GM12878 (cell line): ENCODE data around the gene RPTN. TPM values are rescaled to one million over a fixed set of nuclear protein-coding genes. Genes with fewer than 3 reads are reported as not detected.

Experiments used
- ATAC-seq: fragments of 200-7000 bp; cut with Tn5 transposase; 3 replicates; pipeline ENCODE4 v1.9.1; 2020; ENCODE audit warnings: mild to moderate bottlenecking, moderate library complexity
- BruUV-seq: library from RNA; stranded (reverse); fragments of 400-500 nt; replicated peaks from 2 replicates; lab custom pipeline; 2021; lab: Mats Ljungman, UMichigan
- CTCF ChIA-PET: fragments of 300-600 bp; sonication (Branson Sonifier 250); formaldehyde crosslinking; extraction: SDS; loops from one replicate; lab custom pipeline; 2021; ENCODE audit warnings: inconsistent platforms; lab: Yijun Ruan, JAX
- POLR2A ChIA-PET: fragments of 350-600 bp; formaldehyde crosslinking; extraction: SDS; loops from one replicate; lab custom pipeline; 2021; ENCODE audit warnings: inconsistent platforms; lab: Charles Lee
- RAD21 ChIA-PET: fragments of 300-600 bp; sonication (Branson Sonifier 250); formaldehyde crosslinking; loops from one replicate; lab custom pipeline; 2023; ENCODE audit warnings: antibody characterized with exemption; ENCODE audit not compliant: unreplicated experiment; lab: Charles Lee
- SMC1A ChIA-PET: fragments of 300-600 bp; sonication (Branson Sonifier 250); formaldehyde crosslinking; loops from one replicate; lab custom pipeline; 2023; ENCODE audit not compliant: unreplicated experiment, uncharacterized antibody; lab: Charles Lee
- DNase-seq: peaks from one replicate; pipeline ENCODE4 v3.0.0-alpha.2; 2011; ENCODE audit warnings: low read depth, low spot score
- FAIRE-seq: peaks from 3 replicates; lab custom pipeline; 2011; peaks lifted over from hg19 to GRCh38; lab: Jason Lieb, UNC
- H2AFZ ChIP-seq: 2 replicates; pipeline ENCODE4 v1.6.0; 2011; ENCODE audit warnings: low read depth, low read length, control low read depth; ENCODE audit not compliant: control insufficient read depth
- H3K27ac ChIP-seq: 2 replicates; pipeline ENCODE4 v1.5.1; 2011; ENCODE audit warnings: control low read depth; ENCODE audit not compliant: control insufficient read depth, insufficient read depth
- H3K27me3 ChIP-seq, 2 experiments: replicated peaks in 1 of 2; 2 replicates each; pipeline versions ENCODE4 v1.6.0 to v1.6.1; 2011; ENCODE audit warnings: low read length in 1 of 2; ENCODE audit not compliant: control insufficient read depth in 2 of 2, insufficient read depth in 2 of 2
- H3K36me3 ChIP-seq, 2 experiments: 2 replicates each; pipeline ENCODE4 v1.5.1; 2011; ENCODE audit warnings: low read length in 1 of 2; ENCODE audit not compliant: control insufficient read depth in 2 of 2, insufficient read depth in 2 of 2
- H3K4me1 ChIP-seq: 2 replicates; pipeline ENCODE4 v1.6.1; 2011; ENCODE audit warnings: mild to moderate bottlenecking, low read length, moderate library complexity, mixed read lengths; ENCODE audit not compliant: control insufficient read depth, insufficient read depth
- H3K4me2 ChIP-seq: 2 replicates; pipeline ENCODE4 v1.6.0; 2011; ENCODE audit warnings: control low read depth; ENCODE audit not compliant: control insufficient read depth, insufficient read depth
- H3K4me3 ChIP-seq: fragments of 200-600 bp; sonication (generic); 2 replicates; pipeline ENCODE4 v1.5.1; 2016
- H3K79me2 ChIP-seq: 2 replicates; pipeline ENCODE4 v1.6.0; 2011; ENCODE audit warnings: low read length; ENCODE audit not compliant: control insufficient read depth, insufficient read depth
- H3K9ac ChIP-seq: 2 replicates; pipeline ENCODE4 v1.8.0; 2011; ENCODE audit warnings: low read length, control low read depth, mixed read lengths; ENCODE audit not compliant: control insufficient read depth, insufficient read depth
- H3K9me3 ChIP-seq: replicated peaks from 3 replicates; pipeline ENCODE4 v1.5.1; 2011; ENCODE audit warnings: mild to moderate bottlenecking, low read length; ENCODE audit not compliant: control insufficient read depth, insufficient read depth
- H4K20me1 ChIP-seq: 2 replicates; pipeline ENCODE4 v1.6.0; 2011; ENCODE audit not compliant: control insufficient read depth, insufficient read depth
- BRCA1 ChIP-seq: IDR thresholded peaks from 2 replicates; pipeline ENCODE4 v1.6.1; 2011; ENCODE audit warnings: low read depth, low read length, improper control_type of control experiment
- CHD4 ChIP-seq: fragments of 200-600 bp; sonication (generic); IDR thresholded peaks from 2 replicates; pipeline ENCODE4 v1.6.1; 2016; ENCODE audit warnings: mild to moderate bottlenecking
- CREB1 ChIP-seq: IDR thresholded peaks from 2 replicates; pipeline ENCODE4 v1.6.1; 2012; ENCODE audit warnings: low read depth, mild to moderate bottlenecking, inconsistent platforms
- CREM ChIP-seq: IDR thresholded peaks from 2 replicates; pipeline ENCODE4 v1.6.1; 2014; ENCODE audit warnings: antibody characterized with exemption, low read depth
- E4F1 ChIP-seq: fragments of 450-650 bp; IDR thresholded peaks from 2 replicates; pipeline ENCODE4 v1.6.1; 2018; ENCODE audit warnings: borderline replicate concordance, mild to moderate bottlenecking; ENCODE audit not compliant: partially characterized antibody
- ESRRA ChIP-seq: IDR thresholded peaks from 2 replicates; pipeline ENCODE4 v1.6.1; 2012; ENCODE audit warnings: mild to moderate bottlenecking, low read length, improper control_type of control experiment
- MEF2A ChIP-seq: IDR thresholded peaks from 2 replicates; pipeline ENCODE4 v1.6.1; 2011; ENCODE audit warnings: low read depth, mild to moderate bottlenecking, low read length, moderate library complexity; ENCODE audit not compliant: insufficient read depth
- MTA2 ChIP-seq: fragments of 450-650 bp; IDR thresholded peaks from 2 replicates; pipeline ENCODE4 v1.6.1; 2016; ENCODE audit warnings: low read depth, mild to moderate bottlenecking, moderate library complexity
- NR2F1 ChIP-seq: fragments of 450-650 bp; conservative IDR thresholded peaks from 2 replicates; pipeline ENCODE4 v1.6.1; 2017; ENCODE audit warnings: mild to moderate bottlenecking
- PML ChIP-seq: IDR thresholded peaks from 2 replicates; pipeline ENCODE4 v1.6.1; 2012; ENCODE audit warnings: low read length, inconsistent platforms
- POLR2AphosphoS5 ChIP-seq: IDR thresholded peaks from 2 replicates; pipeline ENCODE4 v1.6.1; 2011; ENCODE audit warnings: mild to moderate bottlenecking, low read length, inconsistent platforms
- SPI1 ChIP-seq: IDR thresholded peaks from 2 replicates; pipeline ENCODE4 v1.6.1; 2011; ENCODE audit warnings: low read depth, mild to moderate bottlenecking, low read length, moderate library complexity, borderline replicate concordance; ENCODE audit not compliant: insufficient read depth
- ZNF24 ChIP-seq: fragments of 450-650 bp; IDR thresholded peaks from 2 replicates; pipeline ENCODE4 v1.6.1; 2017; ENCODE audit warnings: antibody characterized with exemption, mild to moderate bottlenecking
- WGBS: methylation state at CpG from one replicate; pipeline ENCODE4 v1.1.6; 2016; ENCODE audit warnings: low lambda C conversion rate; ENCODE audit not compliant: insufficient replicate concordance, insufficient coverage; ENCODE audit errors: missing lambda C conversion rate; 5-methylcytosine and 5-hydroxymethylcytosine counted together
- in situ Hi-C: fragments of 300-500 bp; cut with MboI; formaldehyde crosslinking; loops from 9 replicates; pipeline ENCODE4 v1.14.3; 2018; ENCODE audit warnings: mixed read lengths
- intact Hi-C: fragments of 100-400 bp; cut with micrococcal nuclease; formaldehyde crosslinking; loops from one replicate; pipeline ENCODE4 v1.14.2; 2022; ENCODE audit not compliant: unreplicated experiment
- polyA plus RNA-seq, 11 experiments: library from polyadenylated mRNA; depleted of rRNA in 4 of 11; unstranded in 6 of 11; stranded (reverse) in 5 of 11; fragments of >200 nt; fragmentation: Nextera tagmentation in 4 of 11; fragmentation: Illumina TruSeq in 1 of 11; extraction: Ambion mirVana in 4 of 11; extraction: Trizol in 1 of 11; gene quantifications; 1 replicate in 1 of 11; 2 replicates in 10 of 11; pipeline versions ENCODE4 v1.2.1 to v1.2.3, GENCODE V29; 2011 to 2016; ENCODE audit warnings: inconsistent platforms in 2 of 11, missing spikeins in 2 of 11, low read depth in 1 of 11
- total RNA-seq, 4 experiments: library from RNA; depleted of rRNA in 3 of 4; stranded (reverse); fragments of >200 nt in 3 of 4; fragmentation: Illumina TruSeq in 1 of 4; extraction: Trizol in 1 of 4; gene quantifications; 2 replicates each; pipeline versions ENCODE4 v1.2.1 to v1.2.3, GENCODE V29; 2013 to 2021
- TF ChIP-seq, protein P1 (sequence below): fragments of 450-650 bp; formaldehyde crosslinking; IDR thresholded peaks from 2 replicates; pipeline ENCODE4 v1.4.0; 2020; ENCODE audit warnings: mild to moderate bottlenecking, moderate library complexity
- TF ChIP-seq, protein P2 (sequence below): fragments of 150-350 bp; IDR thresholded peaks from 2 replicates; pipeline ENCODE4 v1.6.1; 2014; ENCODE audit warnings: mild to moderate bottlenecking, low read depth, low read length

The RPTN gene
- total and polyA plus RNA-seq, 10 of the 15 experiments (the other 5 are each of a cell fraction or from before 2014, with no cell fraction given): not detected

DNA sequence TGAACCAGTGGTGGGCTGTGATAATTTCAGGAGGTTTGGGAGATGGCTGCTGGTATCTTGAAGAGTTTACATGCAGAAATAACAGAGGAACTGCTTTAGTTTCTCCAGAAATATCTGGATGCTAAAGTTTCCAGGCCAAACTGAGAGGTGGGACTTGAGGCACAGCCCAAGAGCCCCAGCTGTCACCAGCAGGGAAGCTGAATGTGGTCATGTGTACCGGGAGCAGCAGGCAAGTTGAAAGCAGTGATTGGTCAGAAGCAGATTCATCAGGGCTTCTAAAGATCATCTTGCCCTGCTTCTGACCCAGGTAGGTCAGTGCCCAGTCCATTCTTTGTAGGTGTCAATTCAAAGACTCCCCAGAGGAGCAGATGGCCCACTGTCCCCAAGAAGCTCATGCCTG lies 7.9 kb upstream of the RPTN start (continued):
- TF ChIP-seq MTA2 (no peak), CHD4 (no peak), ZNF24 (no peak), PML (no peak), ESRRA (no peak), CREM (no peak), NR2F1 (no peak), E4F1 (no peak), BRCA1 (no peak), POLR2AphosphoS5 (no peak), MEF2A (no peak)

DNA sequence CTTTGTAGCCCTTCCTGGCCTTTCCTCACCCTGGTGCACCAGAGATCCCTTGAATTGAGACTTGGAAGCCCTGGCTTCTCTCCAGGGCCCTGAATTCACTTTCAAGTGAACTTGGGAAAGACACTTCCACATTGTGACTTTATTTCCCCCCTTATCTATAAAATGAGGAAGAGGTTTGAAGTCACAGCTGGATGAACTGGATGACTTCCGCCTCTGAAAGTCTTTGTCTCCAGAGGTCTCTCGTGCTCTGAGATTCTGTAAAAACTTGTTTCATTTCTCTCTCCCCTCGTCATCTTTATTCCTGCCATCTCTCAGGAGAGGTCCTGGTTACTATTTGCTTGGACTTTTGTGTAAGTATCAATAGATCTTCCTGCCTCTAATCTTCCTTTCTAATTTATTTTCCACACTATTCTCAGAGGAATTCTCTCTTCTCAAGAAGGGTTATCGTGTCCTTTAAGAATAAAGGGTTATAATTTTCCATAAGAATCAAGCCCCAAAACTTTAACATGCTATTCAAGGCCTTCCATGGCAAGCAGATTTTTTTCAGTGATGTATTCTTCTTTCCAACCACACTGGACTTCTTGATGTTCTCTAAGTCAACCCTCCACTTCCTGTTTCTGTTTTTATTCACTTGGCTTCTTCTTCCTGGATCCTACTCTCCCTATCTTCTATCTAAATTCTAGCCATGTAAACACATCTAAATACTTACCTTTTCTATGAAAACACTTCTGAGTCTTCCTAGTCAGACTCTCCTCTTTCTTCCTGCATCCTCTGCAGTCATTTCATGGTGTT lies 6.5 kb upstream of the RPTN start:
- no peaks in the 10 kb centered on the region for H3K9me3 ChIP-seq
- H3K27ac ChIP-seq: no peak overlapping the region
- no peak overlapping the region; the same call in 1 of the 2 replicates for H3K4me2 ChIP-seq
- H4K20me1 ChIP-seq: no peaks in the 10 kb centered on the region
- DNase-seq: no peak
- CTCF ChIA-PET: interaction anchor here (1.2 kb wide), 1 partner anchor 457 kb away, joined by 3 read pairs; no protein-coding TSS in a partner anchor
- H2AFZ ChIP-seq: peak overlapping the region; percentile 35; the same call in 1 of the 2 replicates
- no peak for FAIRE-seq
- WGBS: 23% methylated on average over 4 of the region's 4 CpGs
- no peaks in the 10 kb centered on the region for H3K27me3 ChIP-seq
- no peaks in the 10 kb centered on the region for H3K79me2 ChIP-seq
- RAD21 ChIA-PET: no interaction called here
- intact Hi-C loops (no loop called here), in situ Hi-C loops (no loop called here)
- no peak overlapping the region for H3K9ac ChIP-seq
- TF ChIP-seq, protein P1, sequence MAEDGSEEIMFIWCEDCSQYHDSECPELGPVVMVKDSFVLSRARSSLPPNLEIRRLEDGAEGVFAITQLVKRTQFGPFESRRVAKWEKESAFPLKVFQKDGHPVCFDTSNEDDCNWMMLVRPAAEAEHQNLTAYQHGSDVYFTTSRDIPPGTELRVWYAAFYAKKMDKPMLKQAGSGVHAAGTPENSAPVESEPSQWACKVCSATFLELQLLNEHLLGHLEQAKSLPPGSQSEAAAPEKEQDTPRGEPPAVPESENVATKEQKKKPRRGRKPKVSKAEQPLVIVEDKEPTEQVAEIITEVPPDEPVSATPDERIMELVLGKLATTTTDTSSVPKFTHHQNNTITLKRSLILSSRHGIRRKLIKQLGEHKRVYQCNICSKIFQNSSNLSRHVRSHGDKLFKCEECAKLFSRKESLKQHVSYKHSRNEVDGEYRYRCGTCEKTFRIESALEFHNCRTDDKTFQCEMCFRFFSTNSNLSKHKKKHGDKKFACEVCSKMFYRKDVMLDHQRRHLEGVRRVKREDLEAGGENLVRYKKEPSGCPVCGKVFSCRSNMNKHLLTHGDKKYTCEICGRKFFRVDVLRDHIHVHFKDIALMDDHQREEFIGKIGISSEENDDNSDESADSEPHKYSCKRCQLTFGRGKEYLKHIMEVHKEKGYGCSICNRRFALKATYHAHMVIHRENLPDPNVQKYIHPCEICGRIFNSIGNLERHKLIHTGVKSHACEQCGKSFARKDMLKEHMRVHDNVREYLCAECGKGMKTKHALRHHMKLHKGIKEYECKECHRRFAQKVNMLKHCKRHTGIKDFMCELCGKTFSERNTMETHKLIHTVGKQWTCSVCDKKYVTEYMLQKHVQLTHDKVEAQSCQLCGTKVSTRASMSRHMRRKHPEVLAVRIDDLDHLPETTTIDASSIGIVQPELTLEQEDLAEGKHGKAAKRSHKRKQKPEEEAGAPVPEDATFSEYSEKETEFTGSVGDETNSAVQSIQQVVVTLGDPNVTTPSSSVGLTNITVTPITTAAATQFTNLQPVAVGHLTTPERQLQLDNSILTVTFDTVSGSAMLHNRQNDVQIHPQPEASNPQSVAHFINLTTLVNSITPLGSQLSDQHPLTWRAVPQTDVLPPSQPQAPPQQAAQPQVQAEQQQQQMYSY: no peak
- TF ChIP-seq, protein P2, sequence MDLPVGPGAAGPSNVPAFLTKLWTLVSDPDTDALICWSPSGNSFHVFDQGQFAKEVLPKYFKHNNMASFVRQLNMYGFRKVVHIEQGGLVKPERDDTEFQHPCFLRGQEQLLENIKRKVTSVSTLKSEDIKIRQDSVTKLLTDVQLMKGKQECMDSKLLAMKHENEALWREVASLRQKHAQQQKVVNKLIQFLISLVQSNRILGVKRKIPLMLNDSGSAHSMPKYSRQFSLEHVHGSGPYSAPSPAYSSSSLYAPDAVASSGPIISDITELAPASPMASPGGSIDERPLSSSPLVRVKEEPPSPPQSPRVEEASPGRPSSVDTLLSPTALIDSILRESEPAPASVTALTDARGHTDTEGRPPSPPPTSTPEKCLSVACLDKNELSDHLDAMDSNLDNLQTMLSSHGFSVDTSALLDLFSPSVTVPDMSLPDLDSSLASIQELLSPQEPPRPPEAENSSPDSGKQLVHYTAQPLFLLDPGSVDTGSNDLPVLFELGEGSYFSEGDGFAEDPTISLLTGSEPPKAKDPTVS: no peak
- TF ChIP-seq CREB1 (no peak), SPI1 (peak; percentile 54; the same call in 1 of the 2 replicates)
- POLR2A ChIA-PET: no interaction called here
- SMC1A ChIA-PET: no interaction called here
- no peaks in the 10 kb centered on the region for H3K36me3 ChIP-seq
- H3K4me3 ChIP-seq: no peak overlapping the region
- peaks cover 14% of the 10 kb centered on the region for H3K4me1 ChIP-seq
- no peak for ATAC-seq
- BruUV-seq: no TSS peak
